ENCODE measurements around the gene SUMO4. TPM values are rescaled to one million over a fixed set of nuclear protein-coding genes. Genes with fewer than 3 reads are reported as not detected.

SUMO4 gene
- polyA plus RNA-seq, 1 of the 3 experiments (the other 2 are of a cell fraction) = not detected

DNA sequence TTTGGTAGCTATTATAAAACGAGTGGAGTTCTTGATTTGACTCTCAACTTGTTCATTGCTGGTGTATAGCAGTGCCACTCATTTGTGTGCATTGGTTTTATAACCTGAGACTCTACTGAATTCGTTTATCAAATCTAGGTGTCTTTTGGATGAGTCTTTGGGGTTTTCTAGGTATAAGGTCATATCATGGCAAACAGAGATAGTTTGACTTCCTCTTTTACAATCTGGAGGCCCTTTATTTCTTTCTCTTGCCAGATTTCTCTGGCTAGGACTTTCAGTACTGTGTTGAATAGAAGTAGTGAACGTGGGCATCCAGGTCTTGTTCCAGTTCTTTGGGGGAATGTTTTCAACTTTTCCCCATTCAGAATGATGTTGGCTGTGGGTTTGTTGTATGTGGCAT is 38.8 kb downstream of the SUMO4 start:
- H3F3A ChIP-seq (replicated peaks; ENCODE audit: insufficient read depth) = no peaks in the 10 kb centered on the region
- H2AFZ ChIP-seq (ENCODE audit: low read depth) = no peak overlapping the region; the same call in 1 of the 2 replicates
- H3K4me3 ChIP-seq (ENCODE audit: low read depth in 2 of 2, low read length in 1 of 2) = no peak overlapping the region
- no peaks in the 10 kb centered on the region for H3K79me2 ChIP-seq (ENCODE audit: insufficient read depth)
- no peaks in the 10 kb centered on the region for H3K9me3 ChIP-seq
- CTCF ChIA-PET = no interaction called here
- no peak for TF ChIP-seq TEAD4 (IDR thresholded peaks at IDR 0.05; ENCODE audit: borderline replicate concordance, insufficient read depth)
- no peak for TF ChIP-seq TCF12 (IDR thresholded peaks at IDR 0.05)
- no peak for TF ChIP-seq JUND (IDR thresholded peaks at IDR 0.05)
- no peak for TF ChIP-seq SIN3A (IDR thresholded peaks at IDR 0.05; ENCODE audit: borderline replicate concordance, low read depth, low read length)
- TF ChIP-seq, protein P1, sequence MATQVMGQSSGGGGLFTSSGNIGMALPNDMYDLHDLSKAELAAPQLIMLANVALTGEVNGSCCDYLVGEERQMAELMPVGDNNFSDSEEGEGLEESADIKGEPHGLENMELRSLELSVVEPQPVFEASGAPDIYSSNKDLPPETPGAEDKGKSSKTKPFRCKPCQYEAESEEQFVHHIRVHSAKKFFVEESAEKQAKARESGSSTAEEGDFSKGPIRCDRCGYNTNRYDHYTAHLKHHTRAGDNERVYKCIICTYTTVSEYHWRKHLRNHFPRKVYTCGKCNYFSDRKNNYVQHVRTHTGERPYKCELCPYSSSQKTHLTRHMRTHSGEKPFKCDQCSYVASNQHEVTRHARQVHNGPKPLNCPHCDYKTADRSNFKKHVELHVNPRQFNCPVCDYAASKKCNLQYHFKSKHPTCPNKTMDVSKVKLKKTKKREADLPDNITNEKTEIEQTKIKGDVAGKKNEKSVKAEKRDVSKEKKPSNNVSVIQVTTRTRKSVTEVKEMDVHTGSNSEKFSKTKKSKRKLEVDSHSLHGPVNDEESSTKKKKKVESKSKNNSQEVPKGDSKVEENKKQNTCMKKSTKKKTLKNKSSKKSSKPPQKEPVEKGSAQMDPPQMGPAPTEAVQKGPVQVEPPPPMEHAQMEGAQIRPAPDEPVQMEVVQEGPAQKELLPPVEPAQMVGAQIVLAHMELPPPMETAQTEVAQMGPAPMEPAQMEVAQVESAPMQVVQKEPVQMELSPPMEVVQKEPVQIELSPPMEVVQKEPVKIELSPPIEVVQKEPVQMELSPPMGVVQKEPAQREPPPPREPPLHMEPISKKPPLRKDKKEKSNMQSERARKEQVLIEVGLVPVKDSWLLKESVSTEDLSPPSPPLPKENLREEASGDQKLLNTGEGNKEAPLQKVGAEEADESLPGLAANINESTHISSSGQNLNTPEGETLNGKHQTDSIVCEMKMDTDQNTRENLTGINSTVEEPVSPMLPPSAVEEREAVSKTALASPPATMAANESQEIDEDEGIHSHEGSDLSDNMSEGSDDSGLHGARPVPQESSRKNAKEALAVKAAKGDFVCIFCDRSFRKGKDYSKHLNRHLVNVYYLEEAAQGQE (IDR thresholded peaks at IDR 0.05; ENCODE audit: low read depth, low read length) = no peak
- no peak for TF ChIP-seq EP300 (IDR thresholded peaks at IDR 0.05; ENCODE audit: borderline replicate concordance in 1 of 2, low read depth in 1 of 2, low read length in 1 of 2)
- no peak for TF ChIP-seq GATA2 (CRISPR knock-in tag; IDR thresholded peaks at IDR 0.05)
- no peak for TF ChIP-seq YY1 (IDR thresholded peaks at IDR 0.05; ENCODE audit: low read depth)
- no peak for TF ChIP-seq NRF1 (IDR thresholded peaks at IDR 0.05; ENCODE audit: low read depth, low read length)
- no peak for TF ChIP-seq CHD2 (IDR thresholded peaks at IDR 0.05; ENCODE audit: low read length, partially characterized antibody)
- TF ChIP-seq FOSL2 (IDR thresholded peaks at IDR 0.05; ENCODE audit: borderline replicate concordance, low read depth) = no peak
- no peak for TF ChIP-seq POLR2AphosphoS5 (IDR thresholded peaks at IDR 0.05; ENCODE audit: low read depth, low read length)
- TF ChIP-seq, protein P2, sequence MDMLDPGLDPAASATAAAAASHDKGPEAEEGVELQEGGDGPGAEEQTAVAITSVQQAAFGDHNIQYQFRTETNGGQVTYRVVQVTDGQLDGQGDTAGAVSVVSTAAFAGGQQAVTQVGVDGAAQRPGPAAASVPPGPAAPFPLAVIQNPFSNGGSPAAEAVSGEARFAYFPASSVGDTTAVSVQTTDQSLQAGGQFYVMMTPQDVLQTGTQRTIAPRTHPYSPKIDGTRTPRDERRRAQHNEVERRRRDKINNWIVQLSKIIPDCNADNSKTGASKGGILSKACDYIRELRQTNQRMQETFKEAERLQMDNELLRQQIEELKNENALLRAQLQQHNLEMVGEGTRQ (IDR thresholded peaks at IDR 0.05; ENCODE audit: borderline replicate concordance, low read depth, low read length) = no peak
- TF ChIP-seq, protein P3, sequence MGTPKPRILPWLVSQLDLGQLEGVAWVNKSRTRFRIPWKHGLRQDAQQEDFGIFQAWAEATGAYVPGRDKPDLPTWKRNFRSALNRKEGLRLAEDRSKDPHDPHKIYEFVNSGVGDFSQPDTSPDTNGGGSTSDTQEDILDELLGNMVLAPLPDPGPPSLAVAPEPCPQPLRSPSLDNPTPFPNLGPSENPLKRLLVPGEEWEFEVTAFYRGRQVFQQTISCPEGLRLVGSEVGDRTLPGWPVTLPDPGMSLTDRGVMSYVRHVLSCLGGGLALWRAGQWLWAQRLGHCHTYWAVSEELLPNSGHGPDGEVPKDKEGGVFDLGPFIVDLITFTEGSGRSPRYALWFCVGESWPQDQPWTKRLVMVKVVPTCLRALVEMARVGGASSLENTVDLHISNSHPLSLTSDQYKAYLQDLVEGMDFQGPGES (IDR thresholded peaks at IDR 0.05; ENCODE audit: low read depth, low read length) = no peak
- TF ChIP-seq EZH2phosphoT487 (IDR thresholded peaks at IDR 0.05; ENCODE audit: borderline replicate concordance, low read depth) = no peak
- TF ChIP-seq, protein P4, sequence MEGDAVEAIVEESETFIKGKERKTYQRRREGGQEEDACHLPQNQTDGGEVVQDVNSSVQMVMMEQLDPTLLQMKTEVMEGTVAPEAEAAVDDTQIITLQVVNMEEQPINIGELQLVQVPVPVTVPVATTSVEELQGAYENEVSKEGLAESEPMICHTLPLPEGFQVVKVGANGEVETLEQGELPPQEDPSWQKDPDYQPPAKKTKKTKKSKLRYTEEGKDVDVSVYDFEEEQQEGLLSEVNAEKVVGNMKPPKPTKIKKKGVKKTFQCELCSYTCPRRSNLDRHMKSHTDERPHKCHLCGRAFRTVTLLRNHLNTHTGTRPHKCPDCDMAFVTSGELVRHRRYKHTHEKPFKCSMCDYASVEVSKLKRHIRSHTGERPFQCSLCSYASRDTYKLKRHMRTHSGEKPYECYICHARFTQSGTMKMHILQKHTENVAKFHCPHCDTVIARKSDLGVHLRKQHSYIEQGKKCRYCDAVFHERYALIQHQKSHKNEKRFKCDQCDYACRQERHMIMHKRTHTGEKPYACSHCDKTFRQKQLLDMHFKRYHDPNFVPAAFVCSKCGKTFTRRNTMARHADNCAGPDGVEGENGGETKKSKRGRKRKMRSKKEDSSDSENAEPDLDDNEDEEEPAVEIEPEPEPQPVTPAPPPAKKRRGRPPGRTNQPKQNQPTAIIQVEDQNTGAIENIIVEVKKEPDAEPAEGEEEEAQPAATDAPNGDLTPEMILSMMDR (IDR thresholded peaks at IDR 0.05) = no peak
- TF ChIP-seq RFX5 (IDR thresholded peaks at IDR 0.05; ENCODE audit: low read length) = no peak
- no peak for TF ChIP-seq FOXJ3 (CRISPR knock-in tag; IDR thresholded peaks at IDR 0.05)
- TF ChIP-seq RCOR1 (IDR thresholded peaks at IDR 0.05; ENCODE audit: low read length) = no peak
- H3K27me3 ChIP-seq (ENCODE audit: insufficient read depth) = no peaks in the 10 kb centered on the region
- peaks cover 0 to 3% of the 10 kb centered on the region in 2 experiments; a peak in 1 of 4 replicates for H3K4me1 ChIP-seq (ENCODE audit: control insufficient read depth in 1 of 2, insufficient read depth in 2 of 2, low read depth in 1 of 2, low read length in 1 of 2)
- H4K20me1 ChIP-seq (ENCODE audit: insufficient read depth) = no peaks in the 10 kb centered on the region
- no peaks in the 10 kb centered on the region for H3K9me2 ChIP-seq
- 81% methylated on average over 3 of the region's 3 CpGs for WGBS (ENCODE audit: low lambda C conversion rate)
- H3K27ac ChIP-seq (ENCODE audit: low read depth in 2 of 2, low read length in 1 of 2) = no peak overlapping the region
- no peak overlapping the region for H3K9ac ChIP-seq
- H3K4me2 ChIP-seq = 0 out of 2 replicates have a peak overlapping the region, but pooled peaks have one; percentile 38
- DNase-seq = no peak
- POLR2A ChIA-PET = no interaction called here
- H3K36me3 ChIP-seq (replicated peaks in 1 of 2; ENCODE audit: control insufficient read depth in 1 of 2, insufficient read depth in 2 of 2, low read length in 1 of 2) = no peaks in the 10 kb centered on the region
